ENCODE measurements around the gene PDIA5.

DNA sequence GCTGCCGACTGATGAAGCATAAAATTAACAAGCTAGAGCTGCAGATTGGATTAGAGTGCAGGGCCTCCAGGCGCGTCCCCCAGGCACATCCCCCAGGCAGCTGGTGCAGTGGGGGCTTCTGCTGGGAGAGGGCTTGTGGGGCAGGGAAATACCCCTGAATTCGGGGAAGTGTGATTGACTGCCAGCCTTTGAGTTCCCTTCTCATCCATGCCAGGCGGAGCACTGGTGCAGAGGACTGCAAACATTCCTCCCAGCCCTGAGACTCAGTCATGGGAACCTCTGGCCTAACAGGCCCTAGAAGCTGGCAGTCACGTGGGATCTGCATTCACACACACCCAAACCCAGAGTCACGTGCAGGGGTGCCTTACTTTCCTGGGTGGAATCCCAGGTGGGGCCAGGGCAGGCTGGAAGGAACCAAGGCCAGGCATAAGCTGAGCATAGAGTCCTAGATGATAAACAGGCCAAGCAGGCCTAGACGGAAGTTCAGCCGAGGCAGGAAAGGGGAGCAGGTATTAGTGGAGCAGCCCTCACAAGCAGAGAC is 88.7 kb downstream of the PDIA5 start:
- TF ChIP-seq, protein P1, sequence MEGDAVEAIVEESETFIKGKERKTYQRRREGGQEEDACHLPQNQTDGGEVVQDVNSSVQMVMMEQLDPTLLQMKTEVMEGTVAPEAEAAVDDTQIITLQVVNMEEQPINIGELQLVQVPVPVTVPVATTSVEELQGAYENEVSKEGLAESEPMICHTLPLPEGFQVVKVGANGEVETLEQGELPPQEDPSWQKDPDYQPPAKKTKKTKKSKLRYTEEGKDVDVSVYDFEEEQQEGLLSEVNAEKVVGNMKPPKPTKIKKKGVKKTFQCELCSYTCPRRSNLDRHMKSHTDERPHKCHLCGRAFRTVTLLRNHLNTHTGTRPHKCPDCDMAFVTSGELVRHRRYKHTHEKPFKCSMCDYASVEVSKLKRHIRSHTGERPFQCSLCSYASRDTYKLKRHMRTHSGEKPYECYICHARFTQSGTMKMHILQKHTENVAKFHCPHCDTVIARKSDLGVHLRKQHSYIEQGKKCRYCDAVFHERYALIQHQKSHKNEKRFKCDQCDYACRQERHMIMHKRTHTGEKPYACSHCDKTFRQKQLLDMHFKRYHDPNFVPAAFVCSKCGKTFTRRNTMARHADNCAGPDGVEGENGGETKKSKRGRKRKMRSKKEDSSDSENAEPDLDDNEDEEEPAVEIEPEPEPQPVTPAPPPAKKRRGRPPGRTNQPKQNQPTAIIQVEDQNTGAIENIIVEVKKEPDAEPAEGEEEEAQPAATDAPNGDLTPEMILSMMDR (IDR thresholded peaks at IDR 0.05; ENCODE audit: insufficient read depth, low read length), result no peak
- TF ChIP-seq POLR2AphosphoS5 (IDR thresholded peaks at IDR 0.05; ENCODE audit: low read depth) (no peak), GABPA (IDR thresholded peaks at IDR 0.05; ENCODE audit: low read depth) (no peak)
- TF ChIP-seq, protein P2, sequence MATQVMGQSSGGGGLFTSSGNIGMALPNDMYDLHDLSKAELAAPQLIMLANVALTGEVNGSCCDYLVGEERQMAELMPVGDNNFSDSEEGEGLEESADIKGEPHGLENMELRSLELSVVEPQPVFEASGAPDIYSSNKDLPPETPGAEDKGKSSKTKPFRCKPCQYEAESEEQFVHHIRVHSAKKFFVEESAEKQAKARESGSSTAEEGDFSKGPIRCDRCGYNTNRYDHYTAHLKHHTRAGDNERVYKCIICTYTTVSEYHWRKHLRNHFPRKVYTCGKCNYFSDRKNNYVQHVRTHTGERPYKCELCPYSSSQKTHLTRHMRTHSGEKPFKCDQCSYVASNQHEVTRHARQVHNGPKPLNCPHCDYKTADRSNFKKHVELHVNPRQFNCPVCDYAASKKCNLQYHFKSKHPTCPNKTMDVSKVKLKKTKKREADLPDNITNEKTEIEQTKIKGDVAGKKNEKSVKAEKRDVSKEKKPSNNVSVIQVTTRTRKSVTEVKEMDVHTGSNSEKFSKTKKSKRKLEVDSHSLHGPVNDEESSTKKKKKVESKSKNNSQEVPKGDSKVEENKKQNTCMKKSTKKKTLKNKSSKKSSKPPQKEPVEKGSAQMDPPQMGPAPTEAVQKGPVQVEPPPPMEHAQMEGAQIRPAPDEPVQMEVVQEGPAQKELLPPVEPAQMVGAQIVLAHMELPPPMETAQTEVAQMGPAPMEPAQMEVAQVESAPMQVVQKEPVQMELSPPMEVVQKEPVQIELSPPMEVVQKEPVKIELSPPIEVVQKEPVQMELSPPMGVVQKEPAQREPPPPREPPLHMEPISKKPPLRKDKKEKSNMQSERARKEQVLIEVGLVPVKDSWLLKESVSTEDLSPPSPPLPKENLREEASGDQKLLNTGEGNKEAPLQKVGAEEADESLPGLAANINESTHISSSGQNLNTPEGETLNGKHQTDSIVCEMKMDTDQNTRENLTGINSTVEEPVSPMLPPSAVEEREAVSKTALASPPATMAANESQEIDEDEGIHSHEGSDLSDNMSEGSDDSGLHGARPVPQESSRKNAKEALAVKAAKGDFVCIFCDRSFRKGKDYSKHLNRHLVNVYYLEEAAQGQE (IDR thresholded peaks at IDR 0.05; ENCODE audit: insufficient replicate concordance, low read depth), result no peak
